Urinary bladder (tissue), 4 donors: ENCODE results near the gene TLN1. TPM values are rescaled to one million over a fixed set of nuclear protein-coding genes. Genes with fewer than 3 reads are reported as not detected.

ENCODE experiments used
- DNase-seq: peaks from one replicate; pipeline ENCODE4 v3.0.0-alpha.2; 2015; ENCODE audit errors: extremely low spot score
- H3K27ac ChIP-seq: one replicate; pipeline ENCODE4 v1.5.1; 2013; ENCODE audit warnings: low read depth, mild to moderate bottlenecking, moderate library complexity
- H3K36me3 ChIP-seq: one replicate; pipeline ENCODE4 v1.6.1; 2013; ENCODE audit warnings: mild to moderate bottlenecking, moderate library complexity; ENCODE audit not compliant: insufficient read depth
- H3K4me1 ChIP-seq: one replicate; pipeline ENCODE4 v1.6.1; 2013; ENCODE audit warnings: mild to moderate bottlenecking, moderate library complexity; ENCODE audit not compliant: insufficient read depth
- H3K4me3 ChIP-seq: one replicate; pipeline ENCODE4 v1.5.1; 2013; ENCODE audit warnings: low read depth, low read length
- WGBS: extraction: QIAGEN DNeasy Blood & Tissue Kit; methylation state at CpG from one replicate; pipeline ENCODE4 v1.1.7; 2013; 5-methylcytosine and 5-hydroxymethylcytosine counted together
- polyA plus RNA-seq: library from polyadenylated mRNA; stranded (reverse); fragments of 200-250 nt; gene quantifications from one replicate; pipeline ENCODE4 v1.2.3, GENCODE V29; 2013
- total RNA-seq: library from RNA; depleted of rRNA; stranded (reverse); fragments of >200 nt; gene quantifications from one replicate; pipeline ENCODE4 v1.2.3, GENCODE V29; 2014
- donor health status: healthy with polysubstance abuse.
- donor health status: healthy.

Gene TLN1
- total and polyA plus RNA-seq, 2 donors, result 154 to 533 TPM

- peak overlapping the region; percentile 64 for H3K4me3 ChIP-seq
- no peak for DNase-seq
- no peaks in the 10 kb centered on the region for H3K4me1 ChIP-seq
- WGBS, result 56% methylated on average over 2 of the region's 2 CpGs
- H3K36me3 ChIP-seq, result no peaks in the 10 kb centered on the region
- no peak overlapping the region for H3K27ac ChIP-seq
Observed at GRCh38 chr9:35687972-35688557, 43.9 kb downstream of the TLN1 start.

GRCh38 chr9:35687306-35687705 is 44.7 kb downstream of the TLN1 start:
- no peak overlapping the region for H3K4me3 ChIP-seq
- 56% methylated on average over 2 of the region's 2 CpGs for WGBS
- no peak for DNase-seq
- no peak overlapping the region for H3K27ac ChIP-seq
- no peaks in the 10 kb centered on the region for H3K4me1 ChIP-seq
- no peaks in the 10 kb centered on the region for H3K36me3 ChIP-seq

GRCh38 chr9:35686222-35687203 is 45.5 kb downstream of the TLN1 start:
- WGBS, result 47% methylated on average over 11 of the region's 11 CpGs
- no peaks in the 10 kb centered on the region for H3K36me3 ChIP-seq
- DNase-seq, result no peak
- H3K4me1 ChIP-seq, result no peaks in the 10 kb centered on the region
- H3K4me3 ChIP-seq, result no peak overlapping the region
- no peak overlapping the region for H3K27ac ChIP-seq

GRCh38 chr9:35685506-35685905 is 46.5 kb downstream of the TLN1 start:
- WGBS, result 56% methylated on average over 13 of the region's 13 CpGs
- DNase-seq, result no peak
- no peaks in the 10 kb centered on the region for H3K4me1 ChIP-seq
- no peak overlapping the region for H3K27ac ChIP-seq
- no peaks in the 10 kb centered on the region for H3K36me3 ChIP-seq
- no peak overlapping the region for H3K4me3 ChIP-seq

GRCh38 chr9:35684921-35685320 is 47.1 kb downstream of the TLN1 start:
- Histone ChIP-seq H3K4me1 (no peaks in the 10 kb centered on the region), H3K36me3 (no peaks in the 10 kb centered on the region)
- DNase-seq, result no peak

GRCh38 chr9:35683323-35683722 is 48.7 kb downstream of the TLN1 start:
- no peak for DNase-seq
- 47% methylated on average over 2 of the region's 2 CpGs for WGBS
- Histone ChIP-seq H3K4me1 (no peaks in the 10 kb centered on the region), H3K27ac (no peak overlapping the region), H3K36me3 (no peaks in the 10 kb centered on the region), H3K4me3 (no peak overlapping the region)

More at GRCh38 chr9:35684921-35685320, 47.1 kb downstream of the TLN1 start:
- 64% methylated on average over 10 of the region's 10 CpGs for WGBS
- no peak overlapping the region for H3K27ac ChIP-seq
- no peak overlapping the region for H3K4me3 ChIP-seq

- DNase-seq, result no peak
- WGBS, result 70% methylated on average over 10 of the region's 10 CpGs
- H3K27ac ChIP-seq, result no peak overlapping the region
- no peak overlapping the region for H3K4me3 ChIP-seq
- no peaks in the 10 kb centered on the region for H3K4me1 ChIP-seq
- no peaks in the 10 kb centered on the region for H3K36me3 ChIP-seq
Observed at GRCh38 chr9:35682520-35683315, 49.3 kb downstream of the TLN1 start.

GRCh38 chr9:35682051-35682450 is 49.9 kb downstream of the TLN1 start:
- Histone ChIP-seq H3K36me3 (no peaks in the 10 kb centered on the region), H3K27ac (no peak overlapping the region), H3K4me3 (no peak overlapping the region), H3K4me1 (no peaks in the 10 kb centered on the region)
- no peak for DNase-seq
- 47% methylated on average over 6 of the region's 6 CpGs for WGBS

- WGBS, result 46% methylated on average over 3 of the region's 3 CpGs
- no peak overlapping the region for H3K4me3 ChIP-seq
- no peak overlapping the region for H3K27ac ChIP-seq
- no peaks in the 10 kb centered on the region for H3K4me1 ChIP-seq
- H3K36me3 ChIP-seq, result no peaks in the 10 kb centered on the region
- no peak for DNase-seq
Observed at GRCh38 chr9:35681341-35682002, 50.5 kb downstream of the TLN1 start.

- Histone ChIP-seq H3K4me3 (no peak overlapping the region), H3K27ac (no peak overlapping the region), H3K4me1 (peaks cover 2% of the 10 kb centered on the region), H3K36me3 (no peaks in the 10 kb centered on the region)
- WGBS, result 29% methylated on average over 15 of the region's 15 CpGs
- DNase-seq, result no peak
Observed at GRCh38 chr9:35680331-35681105, 51.5 kb downstream of the TLN1 start.

GRCh38 chr9:35679766-35680330 is 52.1 kb downstream of the TLN1 start:
- DNase-seq, result no peak
- H3K4me1 ChIP-seq, result peaks cover 2% of the 10 kb centered on the region
- H3K36me3 ChIP-seq, result no peaks in the 10 kb centered on the region
- 73% methylated on average over 8 of the region's 8 CpGs for WGBS
- H3K27ac ChIP-seq, result no peak overlapping the region
- H3K4me3 ChIP-seq, result no peak overlapping the region

GRCh38 chr9:35679091-35679490 is 52.9 kb downstream of the TLN1 start:
- 85% methylated on average over 5 of the region's 5 CpGs for WGBS
- H3K4me3 ChIP-seq, result no peak overlapping the region
- no peak for DNase-seq
- H3K27ac ChIP-seq, result no peak overlapping the region
- no peaks in the 10 kb centered on the region for H3K36me3 ChIP-seq
- peaks cover 2% of the 10 kb centered on the region for H3K4me1 ChIP-seq
